ENCODE measurements around the gene EGR2.

GRCh38 chr10:62805231-62806099, 10.7 kb downstream of the EGR2 start:
- TF ChIP-seq CTCF (IDR thresholded peaks at IDR 0.05; ENCODE audit: poor library complexity, severe bottlenecking): no peak
- peak; percentile 7 for TF ChIP-seq RAD21 (conservative IDR thresholded peaks at IDR 0.05)
- no peak for TF ChIP-seq POLR2AphosphoS5 (IDR thresholded peaks at IDR 0.05)
- TF ChIP-seq EP300 (conservative IDR thresholded peaks at IDR 0.05; ENCODE audit: poor library complexity, severe bottlenecking): no peak
- TF ChIP-seq EZH2 (IDR thresholded peaks at IDR 0.05; ENCODE audit: borderline replicate concordance, insufficient read depth, low read length, poor library complexity, severe bottlenecking): no peak

Measured in neural cell (in vitro differentiated cells).